ENCODE measurements around the gene SOX6.
A peak's percentile ranks its signal among the peaks of the same experiment; 100 is the strongest.

The SOX6 gene

DNA sequence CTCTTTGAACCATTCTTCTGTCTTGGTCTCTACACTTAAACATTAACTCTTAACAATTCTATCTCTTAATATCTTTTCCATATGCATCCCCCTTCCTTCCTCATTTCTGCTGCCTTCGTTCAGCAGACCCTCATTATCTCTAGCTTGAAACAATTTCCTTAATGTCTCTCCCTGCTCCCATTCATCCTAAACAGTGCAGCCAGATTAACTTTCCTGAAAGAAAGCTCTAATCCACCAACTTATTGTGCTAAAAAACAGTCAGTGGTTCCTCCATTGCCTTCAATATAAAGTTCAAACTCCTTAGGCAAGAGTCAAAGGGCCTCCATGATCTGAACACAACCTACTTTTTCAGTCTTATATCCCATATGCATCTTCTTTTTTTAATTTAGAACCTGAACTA, 42.5 kb downstream of the SOX6 start:
- no peak for DNase-seq

DNA sequence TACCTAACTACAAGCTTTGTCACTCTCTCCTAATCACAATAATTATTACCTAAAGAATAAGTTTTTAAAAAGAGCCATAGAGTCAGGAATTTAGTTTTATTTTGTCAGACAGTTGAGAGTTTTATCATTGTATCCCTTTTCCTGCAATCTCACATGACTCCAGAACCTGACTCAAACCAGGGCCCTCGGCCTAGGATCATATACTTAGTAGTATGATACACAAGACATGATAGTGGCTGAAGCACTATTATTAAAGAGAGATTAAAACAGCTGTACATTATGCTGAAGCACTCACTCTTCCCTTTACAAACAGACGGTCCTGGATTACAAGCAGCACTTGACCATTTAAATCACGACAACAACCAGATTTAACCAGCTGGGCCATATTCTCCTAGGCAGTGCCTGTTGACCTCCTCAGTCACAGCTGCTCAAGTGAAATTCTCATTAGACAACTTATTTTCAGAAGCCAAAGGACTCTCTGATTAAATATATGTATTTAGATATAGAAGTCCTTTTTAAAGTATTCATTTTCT, 44.0 kb downstream of the SOX6 start:
- DNase-seq, result no peak

DNA sequence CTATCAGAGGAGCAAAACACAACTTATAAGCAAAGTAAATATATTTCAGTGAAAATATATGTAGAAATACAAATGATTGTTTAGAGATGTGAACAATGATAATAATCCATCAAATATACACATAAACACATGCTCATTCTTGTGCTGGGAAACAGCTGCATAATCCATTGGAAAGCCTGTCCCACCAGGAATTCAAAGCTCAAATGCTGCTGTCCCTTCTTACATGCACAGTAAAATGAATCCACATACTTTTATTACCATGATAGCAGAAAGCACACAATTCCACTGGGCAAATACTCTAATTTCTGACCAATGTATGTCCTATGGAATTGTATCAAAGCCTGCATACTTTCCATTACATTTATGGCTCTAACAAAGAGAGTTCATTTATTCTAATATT, 44.5 kb downstream of the SOX6 start:
- no peak for DNase-seq

DNA sequence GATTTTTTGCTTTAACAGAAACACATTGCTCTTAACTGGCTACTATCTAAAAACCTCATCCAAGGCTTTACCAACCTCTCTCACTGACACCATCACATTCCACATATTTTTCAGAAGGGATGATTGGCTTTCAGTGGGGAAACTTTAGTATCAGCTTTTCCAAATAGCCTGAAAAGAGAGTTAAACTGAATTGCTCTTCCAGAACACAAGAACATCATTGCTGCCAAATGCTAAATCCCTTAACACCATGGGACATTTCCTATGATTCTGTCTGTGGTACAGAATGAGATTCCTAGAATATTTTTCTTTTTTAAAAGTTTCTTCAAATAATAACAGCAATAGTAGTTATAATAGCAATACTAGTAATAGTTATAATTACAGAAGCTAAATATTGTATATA, 45.4 kb downstream of the SOX6 start:
- DNase-seq, result peak; percentile 30

DNA sequence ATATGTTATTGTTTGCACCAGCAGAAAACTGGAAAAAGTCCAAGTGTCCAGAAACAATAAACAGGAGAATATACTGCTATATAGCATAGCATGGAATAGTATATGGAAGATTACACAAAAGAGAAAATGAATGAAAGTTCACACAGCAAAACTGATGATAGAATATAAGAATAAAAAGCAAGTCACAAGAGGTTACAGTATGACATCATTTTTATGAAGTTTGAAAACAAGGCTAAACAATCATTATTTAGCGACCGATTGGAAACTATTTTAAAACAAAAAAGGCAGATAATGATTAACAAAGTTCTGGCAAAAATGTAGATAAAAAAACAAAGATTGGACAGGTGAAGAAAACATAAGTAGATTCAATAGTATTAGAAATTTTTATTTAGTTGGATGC, 47.1 kb downstream of the SOX6 start:
- DNase-seq, result no peak

DNA sequence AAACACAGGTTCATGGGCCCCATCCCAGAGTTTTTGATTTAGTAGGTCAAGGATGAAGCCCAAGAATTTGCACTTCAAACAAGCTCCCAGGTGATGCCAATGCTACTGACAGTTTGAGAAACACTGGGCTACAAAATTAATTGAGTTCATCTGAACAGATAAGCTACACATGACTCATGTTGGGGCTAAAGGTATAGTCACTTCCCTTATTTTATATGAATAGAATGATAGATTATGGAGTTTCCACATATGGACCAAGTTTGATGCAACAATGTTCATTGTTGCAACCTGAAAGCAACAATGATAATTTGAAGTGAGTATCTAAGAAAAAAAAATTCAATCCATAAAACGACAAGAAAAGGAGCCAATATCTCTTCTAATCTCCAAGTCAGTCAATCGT, 54.9 kb downstream of the SOX6 start:
- DNase-seq, result no peak

DNA sequence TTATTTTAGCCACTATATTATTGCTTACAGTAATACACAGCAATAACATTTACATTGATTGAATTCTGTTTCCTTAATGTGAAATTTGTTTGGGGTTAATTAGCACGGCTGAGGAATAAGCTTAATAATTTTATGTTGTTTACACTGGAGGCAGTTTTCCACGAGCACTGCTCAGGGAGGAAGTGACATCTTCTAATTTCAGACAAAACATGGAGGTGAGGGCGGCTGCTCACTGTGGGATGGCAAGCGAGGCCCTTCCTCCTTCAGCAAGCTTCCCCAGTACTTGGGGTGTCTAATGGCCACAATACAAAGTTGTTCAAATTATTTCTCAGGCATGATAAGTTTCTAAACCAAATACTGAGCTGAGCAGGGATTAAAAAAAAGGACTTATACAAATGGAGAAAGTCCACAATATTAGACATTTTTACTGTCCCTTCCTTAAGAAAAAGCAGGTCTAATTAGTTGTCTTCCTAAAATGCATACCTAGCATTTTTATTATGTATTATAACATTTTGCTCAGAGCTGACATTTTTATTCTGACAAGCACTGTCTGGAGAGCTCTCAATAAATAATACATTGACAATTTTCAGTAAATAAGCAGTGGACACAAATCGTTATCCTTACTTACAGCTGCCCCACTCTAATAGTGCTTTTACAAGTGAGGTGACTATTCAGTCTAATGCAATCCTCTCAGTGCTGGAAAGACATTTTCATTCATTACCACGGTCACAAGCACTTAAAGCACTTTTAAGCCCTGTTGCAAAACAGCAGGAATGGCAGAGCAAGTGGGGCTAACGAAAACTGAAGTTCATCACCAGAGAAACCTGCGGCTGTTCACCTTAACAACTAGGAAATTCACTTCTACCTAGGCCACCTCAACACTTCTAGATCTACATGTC, 56.2 kb downstream of the SOX6 start:
- no peak for DNase-seq

DNA sequence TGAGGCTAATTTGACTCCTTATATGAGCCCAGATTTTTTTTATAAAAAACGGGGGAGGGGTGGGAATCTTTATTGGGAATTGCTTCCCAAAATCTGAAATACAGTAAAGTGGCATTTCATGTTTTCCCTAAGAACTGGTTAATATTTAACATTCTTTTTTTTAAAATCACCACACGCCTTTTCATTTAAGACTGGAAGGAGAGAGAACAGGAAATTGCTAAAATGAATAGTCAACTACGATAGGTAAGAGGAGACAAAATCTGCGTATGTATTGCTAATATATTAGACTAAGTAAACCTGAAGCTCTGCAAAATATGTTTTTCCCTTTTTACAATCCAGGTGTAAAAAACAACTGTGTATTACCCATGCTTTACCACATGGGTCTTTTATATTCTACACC, 57.0 kb downstream of the SOX6 start:
- DNase-seq, result no peak

DNA sequence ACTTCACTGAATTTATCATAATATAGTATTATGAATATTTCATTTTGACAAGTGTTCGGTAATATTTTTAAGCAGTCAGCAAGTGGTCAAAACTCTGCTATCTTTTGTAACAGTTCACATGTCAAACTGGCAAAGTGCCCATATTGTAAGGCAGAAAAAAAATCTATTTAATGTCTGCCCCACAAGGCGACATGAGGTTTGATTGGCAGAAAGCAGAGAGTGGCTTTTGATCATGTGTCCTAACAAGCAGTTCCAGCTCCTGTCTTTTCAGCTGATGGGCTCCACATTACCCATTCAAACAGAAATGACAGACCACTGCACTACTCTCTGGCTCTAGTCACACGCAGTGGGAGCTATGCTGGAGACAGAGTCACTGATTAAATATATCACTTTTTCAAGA, 59.0 kb downstream of the SOX6 start:
- DNase-seq, result no peak

DNA sequence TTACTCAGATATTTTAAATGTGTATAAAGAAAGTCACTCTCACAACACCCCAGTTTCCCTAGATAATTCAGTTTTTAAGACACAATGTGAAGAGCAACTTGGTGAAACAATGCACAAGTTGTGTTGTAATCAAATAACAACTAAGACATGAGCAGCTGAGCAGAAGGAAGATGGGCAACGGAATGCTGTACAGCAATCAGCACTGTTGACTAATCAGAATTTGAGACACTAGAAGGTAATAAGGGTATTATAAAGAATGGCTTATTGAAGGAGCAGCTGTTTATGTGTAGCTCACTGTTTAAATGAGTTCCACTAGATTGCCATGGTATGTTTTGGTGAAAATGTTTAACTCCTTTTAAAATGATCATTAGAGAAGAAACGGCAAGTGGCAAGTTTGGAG, 60.1 kb downstream of the SOX6 start:
- no peak for DNase-seq

DNA sequence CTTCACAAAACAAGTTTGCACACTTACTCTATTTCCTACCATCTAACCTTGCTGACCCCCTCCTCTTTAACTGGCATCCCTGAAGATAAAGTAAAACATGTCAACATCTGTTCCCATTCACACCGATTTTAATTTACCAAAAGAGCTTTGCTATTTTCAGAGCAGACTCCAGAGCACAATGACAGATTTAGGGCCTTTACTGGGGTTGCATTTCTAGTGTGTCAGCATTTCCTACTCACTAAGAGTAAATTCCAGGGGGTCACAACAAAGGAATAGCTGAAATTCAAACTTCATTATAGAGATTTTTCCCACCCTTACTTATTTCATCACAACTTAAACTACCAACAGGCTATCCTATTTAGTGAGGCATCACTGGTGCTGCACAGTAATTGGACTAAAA, 60.8 kb downstream of the SOX6 start:
- no peak for DNase-seq

DNA sequence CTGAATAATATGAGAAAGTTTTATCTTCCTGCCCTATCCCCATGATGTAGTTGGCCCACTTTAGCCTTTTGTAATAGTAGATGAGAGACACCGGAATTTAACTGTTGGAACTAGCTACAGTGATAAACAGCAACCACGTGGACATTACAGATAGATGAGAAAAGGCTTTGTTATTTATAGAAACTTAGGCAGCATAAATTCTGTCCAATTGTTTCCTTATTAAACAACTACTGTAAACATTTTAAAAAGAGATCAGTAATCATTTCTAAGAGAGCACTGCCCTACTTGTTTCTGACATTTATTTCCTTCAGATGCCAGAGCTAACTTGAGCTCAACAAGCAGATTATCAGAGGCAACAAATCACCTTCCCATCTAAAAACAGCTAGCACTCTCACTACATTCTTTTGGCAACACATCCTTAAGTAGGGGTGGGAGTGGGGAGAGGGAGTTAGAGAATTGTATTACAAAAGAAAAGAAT, 63.1 kb downstream of the SOX6 start:
- peak; percentile 18 for DNase-seq

DNA sequence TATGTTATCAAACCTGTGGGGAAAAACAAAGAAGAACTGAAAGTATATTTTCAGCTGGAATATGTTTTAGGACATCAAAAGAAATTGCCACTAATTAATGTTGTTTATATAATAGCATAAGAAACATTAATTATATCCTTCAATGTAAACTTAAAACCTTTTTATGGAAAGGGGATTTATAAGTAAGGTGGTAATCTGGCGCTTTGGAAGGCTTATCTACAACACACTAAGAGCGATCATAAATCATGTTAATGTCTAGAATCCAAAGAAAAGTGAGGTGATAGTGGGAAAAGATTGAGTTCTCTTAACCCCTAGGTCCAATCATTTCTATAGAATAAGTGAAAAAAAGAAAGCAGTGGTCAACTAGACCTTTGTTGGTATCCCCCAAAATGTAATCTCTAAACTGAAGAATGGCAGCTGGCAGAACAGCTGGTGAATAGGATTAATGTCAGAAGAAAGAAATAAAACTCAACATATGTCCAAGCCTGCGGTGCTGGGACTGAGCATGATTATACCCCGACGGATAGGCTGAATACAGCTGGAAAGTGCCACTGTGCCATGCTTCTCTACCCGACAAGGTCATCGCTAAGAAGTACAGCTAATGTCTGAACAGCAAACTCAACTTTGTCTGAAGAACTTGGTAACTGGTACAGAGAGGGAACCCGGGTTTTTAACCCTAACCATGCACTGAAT, 64.0 kb downstream of the SOX6 start:
- DNase-seq, result no peak

DNA sequence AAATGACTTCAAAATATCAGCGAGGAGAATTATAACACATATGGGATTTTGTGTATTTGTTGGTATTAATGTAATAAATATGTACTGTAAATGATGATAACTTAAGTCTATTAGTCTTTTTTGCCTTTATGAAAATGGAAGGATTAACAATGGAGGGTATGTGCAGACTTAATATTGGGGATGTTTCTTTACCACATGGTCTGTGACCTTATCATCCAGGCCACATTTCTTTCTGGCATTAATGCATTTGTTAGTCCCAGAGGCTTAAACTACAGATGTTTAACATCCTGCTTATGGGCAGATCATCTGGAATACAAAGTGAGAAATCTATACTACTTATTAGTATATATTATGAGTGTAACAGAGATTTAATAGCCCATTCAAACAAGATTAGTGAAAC, 64.6 kb downstream of the SOX6 start:
- DNase-seq, result no peak

DNA sequence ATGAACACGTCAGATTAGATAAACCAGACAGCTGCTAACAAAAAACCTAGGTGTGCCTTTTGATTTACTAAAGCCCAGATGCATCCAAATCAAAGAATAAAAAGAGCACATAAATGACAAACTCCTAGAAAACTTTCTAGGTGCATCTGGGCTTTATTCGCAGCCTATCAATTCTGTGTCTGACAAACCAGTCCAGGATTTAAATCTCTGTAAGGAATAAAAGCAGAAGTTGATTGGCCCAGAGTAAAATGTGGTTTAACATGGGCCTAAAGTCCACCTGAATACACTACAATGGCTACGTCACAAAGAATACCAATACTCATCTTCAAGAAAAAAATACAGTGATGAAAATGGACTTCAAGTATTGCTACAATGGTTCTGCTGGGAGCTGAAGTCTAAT, 66.8 kb downstream of the SOX6 start:
- no peak for DNase-seq

DNA sequence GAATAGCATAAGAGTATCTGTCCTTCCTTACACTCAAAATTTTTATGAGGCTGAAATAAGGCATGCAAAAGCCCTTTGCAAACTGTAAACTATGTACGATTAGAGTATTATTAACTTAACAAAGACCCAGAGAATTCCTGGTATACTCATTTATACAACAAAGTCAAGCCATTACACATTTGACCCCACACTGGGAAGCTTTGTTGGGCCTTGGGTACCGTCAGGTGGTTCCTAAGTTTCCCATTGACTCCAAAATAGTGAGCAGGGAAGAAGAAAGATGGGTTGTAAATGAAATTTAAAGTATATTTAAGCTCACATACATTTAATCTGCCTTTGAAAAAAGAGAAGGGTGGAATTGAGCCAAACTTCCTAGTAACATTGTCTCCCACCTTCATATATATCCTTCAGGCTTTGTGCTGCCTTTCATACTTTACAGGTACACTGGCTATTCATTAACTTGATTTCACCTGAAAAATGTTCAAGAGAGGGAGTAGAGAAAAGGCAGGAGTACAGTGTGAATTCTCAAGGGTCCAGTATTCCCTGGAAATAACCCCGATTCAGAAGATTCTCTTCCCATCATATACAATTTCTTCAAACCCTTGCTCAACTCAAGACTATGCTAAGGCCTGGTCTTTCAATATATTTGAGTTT, 68.6 kb downstream of the SOX6 start:
- no peak for DNase-seq

DNA sequence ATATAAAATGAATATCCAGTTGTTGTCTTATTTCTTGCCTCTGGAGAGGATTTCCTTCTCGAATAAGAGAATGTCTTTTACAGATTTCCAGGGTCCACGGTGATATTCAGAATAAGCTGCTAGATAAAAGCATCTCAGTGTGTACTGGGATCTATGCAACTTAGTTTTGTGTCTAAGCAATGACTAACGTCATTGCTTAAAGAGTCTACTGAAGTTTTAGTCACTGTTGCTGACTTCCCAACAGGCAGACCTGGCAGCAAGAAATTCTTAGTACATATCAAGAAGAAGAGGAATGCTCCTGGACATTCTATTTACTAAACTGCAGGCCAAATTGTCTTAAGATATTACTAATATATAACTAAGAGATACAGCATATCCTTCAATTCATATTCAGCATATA, 70.3 kb downstream of the SOX6 start:
- peak; percentile 8 for DNase-seq

DNA sequence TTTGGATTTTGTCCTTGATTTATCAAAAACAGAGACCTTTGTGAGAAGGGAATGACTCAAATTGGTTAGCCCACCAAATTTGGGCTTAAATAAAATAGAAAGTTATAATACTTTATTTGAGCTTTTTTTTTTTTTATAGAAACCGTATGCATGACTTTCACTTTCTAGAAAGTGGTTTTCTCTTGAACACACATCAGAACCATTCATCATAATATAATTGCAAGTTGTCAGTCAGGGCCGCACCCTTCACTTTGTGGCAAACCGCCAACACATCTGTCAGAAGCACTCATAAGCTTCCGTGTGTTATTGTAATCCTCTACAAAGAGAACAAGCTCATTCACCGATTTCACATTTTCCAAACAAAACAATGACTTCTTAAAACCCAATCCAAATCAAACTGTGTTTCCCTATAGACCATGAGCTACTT, 76.1 kb downstream of the SOX6 start:
- peak; percentile 17 for DNase-seq

DNA sequence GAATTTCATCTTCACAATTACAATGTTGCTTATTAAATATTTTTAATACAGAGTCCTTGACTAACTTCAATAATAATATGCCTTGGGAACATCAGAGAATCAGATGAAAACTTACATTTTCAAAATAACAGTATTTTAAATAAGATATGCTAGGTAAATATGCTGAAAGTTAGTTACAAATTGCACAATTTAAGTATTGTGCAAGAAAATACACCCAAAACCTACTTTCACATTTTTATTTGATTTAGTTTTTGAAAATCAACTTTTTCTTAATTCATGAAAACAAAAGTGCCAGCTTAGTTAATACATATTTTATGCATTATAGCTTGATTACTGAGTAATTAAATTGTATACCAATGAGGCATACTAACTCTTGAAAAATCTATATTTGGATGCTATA, 76.8 kb downstream of the SOX6 start:
- DNase-seq, result no peak

DNA sequence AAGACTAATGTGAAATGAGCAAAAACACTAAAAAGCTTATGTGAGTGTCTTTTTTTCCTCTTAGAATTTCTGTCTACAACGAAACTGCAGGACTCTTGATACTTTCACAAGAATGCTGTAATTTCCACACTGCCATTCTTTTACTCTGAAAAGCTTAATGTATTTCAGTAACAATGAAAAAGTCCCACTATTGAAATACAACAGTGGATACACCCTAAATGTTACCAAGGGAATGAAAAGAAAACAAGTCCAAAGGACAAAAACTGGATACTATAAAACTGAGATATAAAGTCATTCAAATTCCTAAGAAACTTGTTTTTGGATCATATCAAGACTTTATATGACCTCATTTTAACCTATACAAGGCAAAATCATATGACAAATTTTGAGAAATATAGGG, 77.4 kb downstream of the SOX6 start:
- DNase-seq, result no peak

DNA sequence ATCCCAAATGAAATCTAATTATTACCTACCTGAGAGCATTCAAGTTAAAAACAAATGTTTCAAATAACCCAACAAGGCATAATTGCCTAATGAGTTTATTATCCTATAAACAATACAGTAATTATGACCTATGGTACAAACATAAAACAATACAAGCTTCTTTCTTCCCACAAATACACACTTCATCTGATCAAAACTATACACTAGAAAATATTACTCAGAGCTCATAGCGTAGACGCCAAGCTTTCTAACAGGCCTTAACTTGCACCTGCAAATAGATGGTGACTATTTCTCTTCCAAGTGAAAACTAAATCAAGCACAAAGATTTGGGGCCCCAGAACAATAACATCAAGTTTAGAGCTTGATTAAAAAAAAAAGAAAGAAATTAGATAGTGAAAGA, 78.1 kb downstream of the SOX6 start:
- no peak for DNase-seq

DNA sequence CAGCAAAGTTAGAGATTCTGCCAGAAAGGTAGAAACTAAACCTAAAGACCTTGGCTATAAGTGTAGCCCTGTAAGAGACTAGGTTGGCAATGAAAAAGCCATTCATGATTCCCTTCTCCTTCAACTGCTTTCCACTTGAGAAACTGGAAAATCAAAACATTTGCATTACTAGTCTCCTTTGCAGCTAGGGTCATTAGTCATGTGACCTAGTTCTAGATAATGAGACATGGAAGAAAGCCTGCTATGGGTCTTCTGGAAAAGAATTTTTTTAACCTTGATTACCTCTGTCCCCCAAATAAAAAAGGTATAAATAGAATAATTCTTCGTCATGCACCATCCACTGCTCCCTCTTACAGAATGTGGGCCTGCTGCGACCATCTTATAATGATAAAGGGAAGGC, 80.1 kb downstream of the SOX6 start:
- no peak for DNase-seq

DNA sequence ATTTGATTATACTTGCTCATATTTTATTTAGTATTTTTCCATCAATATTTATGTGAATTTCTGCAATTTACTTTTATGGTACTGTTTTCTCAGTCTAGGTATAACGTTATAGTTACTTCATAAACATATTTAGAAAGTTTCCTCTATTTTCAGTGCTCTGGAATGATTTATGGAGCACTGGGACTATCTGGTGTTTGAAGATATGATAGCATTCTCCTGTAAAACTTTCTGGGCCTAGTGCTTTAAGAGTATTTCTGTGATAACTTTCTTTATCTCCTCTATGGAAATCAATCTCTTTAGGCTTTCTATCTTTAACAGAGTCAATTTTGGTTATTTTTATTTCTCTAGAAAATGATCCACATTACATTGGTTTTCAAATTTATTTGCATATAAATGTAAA, 85.1 kb downstream of the SOX6 start:
- DNase-seq, result no peak

All from fibroblast of skin of back (primary cell).